ENCODE measurements around the gene VSIG10L2.

- TF ChIP-seq CTCF (IDR thresholded peaks at IDR 0.05) (no peak), POLR2A (IDR thresholded peaks at IDR 0.05) (no peak)
Measured at GRCh38 chr11:125938418-125938817, 7.4 kb upstream of the VSIG10L2 start.
